Activated T-cell treated with anti-CD3 and anti-CD28 coated beads, Interleukin-2, amount 50 U/mL, for 1 hour (primary cell): ENCODE results near the gene KIF18B.

Experiments used
- DNase-seq: peaks from one replicate; pipeline ENCODE4 v3.0.0-alpha.2; 2020

Gene KIF18B

GRCh38 chr17:44915862-44916780, 31.5 kb downstream of the KIF18B start:
- no peak for DNase-seq

- DNase-seq: no peak
These were observed 32.2 kb downstream of the KIF18B start, which contains the start of gene GFAP for GRCh38 chr17:44915321-44915726. Gene GFAP, minus strand, starts transcription at chr17:44915500. Its CDS starts 14 bp downstream, at chr17:44915486.

GRCh38 chr17:44914698-44915271, 32.8 kb downstream of the KIF18B start:
- no peak for DNase-seq

GRCh38 chr17:44914148-44914547, 33.4 kb downstream of the KIF18B start:
- DNase-seq: no peak

- DNase-seq: no peak
These were observed 33.9 kb downstream of the KIF18B start for GRCh38 chr17:44913676-44914075.

GRCh38 chr17:44912763-44913544, 34.6 kb downstream of the KIF18B start:
- DNase-seq: no peak

- DNase-seq: peak; percentile 55
These were observed 36.2 kb downstream of the KIF18B start for GRCh38 chr17:44911133-44912001.

GRCh38 chr17:44910231-44911106, 37.1 kb downstream of the KIF18B start:
- DNase-seq: no peak

- no peak for DNase-seq
These were observed 37.9 kb downstream of the KIF18B start for GRCh38 chr17:44909681-44910144.

GRCh38 chr17:44908761-44909326, 38.7 kb downstream of the KIF18B start:
- DNase-seq: no peak

GRCh38 chr17:44907729-44908470, 39.7 kb downstream of the KIF18B start:
- no peak for DNase-seq

- DNase-seq: no peak
These were observed 40.5 kb downstream of the KIF18B start for GRCh38 chr17:44906763-44907728.

- DNase-seq: no peak
These were observed 41.4 kb downstream of the KIF18B start for GRCh38 chr17:44906010-44906646.

- DNase-seq: no peak
These were observed 42.3 kb downstream of the KIF18B start for GRCh38 chr17:44905006-44906000.

GRCh38 chr17:44904001-44904984, 43.3 kb downstream of the KIF18B start:
- no peak for DNase-seq
